Measurements from ENCODE around the gene UROC1.

The UROC1 gene

DNA sequence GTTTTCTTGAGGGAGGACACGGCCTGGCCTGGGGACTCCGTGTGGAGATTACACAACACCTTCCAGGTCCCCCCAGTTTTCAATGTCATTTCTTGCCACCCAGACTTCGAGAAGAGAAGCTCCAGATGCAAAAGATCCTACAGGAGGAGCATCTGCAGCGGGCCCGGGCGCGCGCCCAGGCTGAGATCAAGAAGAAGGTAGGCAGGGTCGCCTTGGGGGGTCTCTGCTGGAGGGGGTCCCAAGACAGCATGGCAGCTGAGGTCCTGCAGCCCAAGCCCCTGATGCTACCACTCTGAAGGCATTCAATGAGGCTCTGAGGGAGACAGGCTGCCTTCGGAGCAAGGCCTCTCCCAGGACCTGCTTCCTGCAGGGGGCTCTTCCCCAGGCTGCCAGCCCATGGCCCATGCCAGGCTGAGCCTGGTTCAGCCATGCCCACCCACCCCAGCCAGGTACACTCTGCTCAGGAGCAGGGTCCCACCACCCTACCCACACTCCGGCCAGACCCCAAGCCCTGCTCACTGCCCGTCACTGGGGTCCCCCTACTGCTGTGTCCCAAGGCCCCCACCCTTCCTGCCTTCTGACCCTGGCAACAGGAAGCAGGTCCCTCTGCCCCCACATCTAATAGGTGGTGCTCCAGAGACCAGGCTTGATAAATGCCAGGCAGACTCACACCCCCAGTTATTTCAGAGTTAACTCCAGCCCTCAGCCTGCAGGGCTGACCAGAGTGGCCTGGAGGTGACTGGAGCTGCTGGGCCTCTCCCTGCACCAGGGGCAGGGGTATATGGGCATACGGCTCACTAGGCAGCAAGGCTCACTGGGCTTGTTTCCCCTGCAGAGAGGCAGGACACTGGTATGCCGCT lies 81.9 kb downstream of the UROC1 start:
- Histone ChIP-seq H3K9ac (ENCODE audit: low read depth, low read length) (no peak overlapping the region), H3K4me1 (ENCODE audit: control insufficient read depth, insufficient read depth, low read length) (no peaks in the 10 kb centered on the region), H3K4me3 (ENCODE audit: low read depth, low read length) (no peak overlapping the region), H3K27ac (ENCODE audit: low read depth, low read length) (no peak overlapping the region), H3K36me3 (ENCODE audit: control insufficient read depth, insufficient read depth, low read length) (peaks cover 21% of the 10 kb centered on the region), H3K9me3 (ENCODE audit: control insufficient read depth, insufficient read depth, low read length) (no peaks in the 10 kb centered on the region), H3K27me3 (ENCODE audit: control insufficient read depth, insufficient read depth, low read length) (no peaks in the 10 kb centered on the region)

DNA sequence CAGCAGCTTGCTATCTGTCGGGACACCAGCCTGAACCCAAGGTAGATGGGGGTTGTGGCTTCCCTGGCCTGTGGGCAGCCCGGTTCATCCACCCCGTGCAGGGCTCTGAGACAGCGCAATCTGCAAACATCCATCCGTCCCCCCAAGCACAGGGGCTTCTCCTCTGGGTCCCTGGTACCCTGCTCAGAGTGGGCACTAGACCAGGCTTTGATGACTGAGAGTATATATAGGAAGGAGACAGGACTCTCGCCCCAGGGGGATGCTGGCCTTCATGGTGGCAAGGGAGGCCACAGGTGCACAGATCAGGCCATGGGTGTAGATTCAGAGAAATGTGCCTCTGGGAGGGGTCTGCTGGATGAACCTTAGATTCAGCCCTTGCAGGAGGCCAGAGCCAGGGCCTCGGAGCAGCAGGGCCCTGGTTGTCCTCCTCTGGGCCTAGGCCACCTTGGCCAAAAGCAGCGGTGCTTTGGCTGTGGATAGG lies 82.6 kb downstream of the UROC1 start:
- no peak overlapping the region for H3K9ac ChIP-seq (ENCODE audit: low read depth, low read length)
- H3K27ac ChIP-seq (ENCODE audit: low read depth, low read length): no peak overlapping the region
- H3K4me3 ChIP-seq (ENCODE audit: low read depth, low read length): no peak overlapping the region
- no peaks in the 10 kb centered on the region for H3K9me3 ChIP-seq (ENCODE audit: control insufficient read depth, insufficient read depth, low read length)
- peaks cover 21% of the 10 kb centered on the region for H3K36me3 ChIP-seq (ENCODE audit: control insufficient read depth, insufficient read depth, low read length)
- H3K4me1 ChIP-seq (ENCODE audit: control insufficient read depth, insufficient read depth, low read length): no peaks in the 10 kb centered on the region
- H3K27me3 ChIP-seq (ENCODE audit: control insufficient read depth, insufficient read depth, low read length): no peaks in the 10 kb centered on the region

DNA sequence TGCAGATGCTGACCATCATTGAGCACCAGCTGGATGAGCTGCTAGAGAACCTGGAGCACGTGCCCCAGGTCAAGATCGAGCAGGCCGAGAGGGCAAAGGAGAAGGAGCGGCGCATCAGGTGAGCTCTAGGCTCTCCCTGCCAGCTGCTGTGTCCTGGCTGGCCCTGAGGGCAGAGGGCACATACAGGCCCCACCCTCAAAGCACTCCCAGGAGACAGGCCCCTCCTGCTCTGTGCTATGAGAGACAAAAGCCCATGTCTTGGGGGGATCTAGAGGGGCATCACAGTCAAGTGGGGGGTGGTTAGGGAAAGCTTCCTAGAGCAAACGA lies 83.3 kb downstream of the UROC1 start:
- no peaks in the 10 kb centered on the region for H3K4me1 ChIP-seq (ENCODE audit: control insufficient read depth, insufficient read depth, low read length)
- no peak overlapping the region for H3K27ac ChIP-seq (ENCODE audit: low read depth, low read length)
- H3K9ac ChIP-seq (ENCODE audit: low read depth, low read length): no peak overlapping the region
- no peaks in the 10 kb centered on the region for H3K27me3 ChIP-seq (ENCODE audit: control insufficient read depth, insufficient read depth, low read length)
- peaks cover 18% of the 10 kb centered on the region for H3K36me3 ChIP-seq (ENCODE audit: control insufficient read depth, insufficient read depth, low read length)
- H3K4me3 ChIP-seq (ENCODE audit: low read depth, low read length): no peak overlapping the region
- H3K9me3 ChIP-seq (ENCODE audit: control insufficient read depth, insufficient read depth, low read length): no peaks in the 10 kb centered on the region

DNA sequence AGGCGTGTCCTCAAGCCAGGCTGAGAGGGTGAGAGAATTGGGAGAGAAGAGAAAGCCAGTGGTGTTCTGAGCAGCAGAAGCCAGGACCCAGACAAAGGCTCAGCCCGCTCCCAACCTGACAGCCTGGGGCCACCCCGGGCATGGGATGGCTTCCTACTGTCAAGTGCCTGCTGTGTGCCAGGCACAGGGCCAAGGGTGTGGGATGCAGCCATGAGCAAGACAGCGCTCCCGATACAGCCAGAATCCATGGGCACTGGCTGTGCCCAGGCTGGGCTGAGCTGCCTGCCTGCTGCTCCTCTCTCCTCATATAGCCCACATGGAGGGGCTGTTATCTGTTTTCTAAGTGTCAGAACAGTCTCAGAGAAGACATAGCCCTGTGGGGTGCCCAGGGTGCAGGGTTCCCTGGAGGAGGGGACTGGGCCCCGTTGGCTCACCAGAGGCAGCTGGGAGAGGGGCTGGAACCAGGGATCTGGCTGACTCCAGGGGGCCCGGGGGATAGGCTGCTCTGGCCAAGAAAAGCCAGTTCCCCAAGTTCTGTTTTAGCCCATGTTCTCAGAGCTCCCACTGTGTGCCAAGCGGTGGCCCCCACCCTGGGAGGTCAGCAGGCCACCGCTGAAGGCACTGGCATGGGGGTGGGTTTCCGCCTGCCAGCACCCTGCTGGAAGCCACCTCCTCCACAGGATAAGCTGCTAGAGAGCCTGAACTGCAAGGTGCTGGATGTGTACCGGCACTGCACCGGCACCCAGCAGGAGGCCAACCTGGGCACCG lies 83.9 kb downstream of the UROC1 start:
- Histone ChIP-seq H3K4me1 (ENCODE audit: control insufficient read depth, insufficient read depth, low read length) (no peaks in the 10 kb centered on the region), H3K9me3 (ENCODE audit: control insufficient read depth, insufficient read depth, low read length) (no peaks in the 10 kb centered on the region), H3K4me3 (ENCODE audit: low read depth, low read length) (no peak overlapping the region), H3K27ac (ENCODE audit: low read depth, low read length) (no peak overlapping the region), H3K36me3 (ENCODE audit: control insufficient read depth, insufficient read depth, low read length) (peaks cover 16% of the 10 kb centered on the region), H3K27me3 (ENCODE audit: control insufficient read depth, insufficient read depth, low read length) (no peaks in the 10 kb centered on the region), H3K9ac (ENCODE audit: low read depth, low read length) (no peak overlapping the region)

DNA sequence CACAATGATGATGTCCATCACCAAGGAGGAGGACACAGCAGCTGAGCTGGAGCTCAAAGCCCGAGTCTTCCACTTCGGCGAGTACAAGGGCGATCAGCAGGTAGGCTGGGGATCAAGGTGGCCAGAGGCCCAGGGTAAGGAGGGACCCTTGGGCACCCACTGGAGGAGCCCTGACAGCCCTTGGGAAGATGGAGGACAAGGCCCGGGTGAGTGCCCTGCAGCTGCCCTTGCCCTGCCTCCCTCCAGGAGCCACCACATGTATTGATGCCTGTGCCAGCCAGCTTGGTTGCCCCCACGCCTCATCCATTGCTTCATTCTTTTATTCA lies 84.5 kb downstream of the UROC1 start:
- no peaks in the 10 kb centered on the region for H3K4me1 ChIP-seq (ENCODE audit: control insufficient read depth, insufficient read depth, low read length)
- H3K27me3 ChIP-seq (ENCODE audit: control insufficient read depth, insufficient read depth, low read length): no peaks in the 10 kb centered on the region
- H3K4me3 ChIP-seq (ENCODE audit: low read depth, low read length): no peak overlapping the region
- no peak overlapping the region for H3K9ac ChIP-seq (ENCODE audit: low read depth, low read length)
- H3K36me3 ChIP-seq (ENCODE audit: control insufficient read depth, insufficient read depth, low read length): peaks cover 10% of the 10 kb centered on the region
- no peak overlapping the region for H3K27ac ChIP-seq (ENCODE audit: low read depth, low read length)
- no peaks in the 10 kb centered on the region for H3K9me3 ChIP-seq (ENCODE audit: control insufficient read depth, insufficient read depth, low read length)

DNA sequence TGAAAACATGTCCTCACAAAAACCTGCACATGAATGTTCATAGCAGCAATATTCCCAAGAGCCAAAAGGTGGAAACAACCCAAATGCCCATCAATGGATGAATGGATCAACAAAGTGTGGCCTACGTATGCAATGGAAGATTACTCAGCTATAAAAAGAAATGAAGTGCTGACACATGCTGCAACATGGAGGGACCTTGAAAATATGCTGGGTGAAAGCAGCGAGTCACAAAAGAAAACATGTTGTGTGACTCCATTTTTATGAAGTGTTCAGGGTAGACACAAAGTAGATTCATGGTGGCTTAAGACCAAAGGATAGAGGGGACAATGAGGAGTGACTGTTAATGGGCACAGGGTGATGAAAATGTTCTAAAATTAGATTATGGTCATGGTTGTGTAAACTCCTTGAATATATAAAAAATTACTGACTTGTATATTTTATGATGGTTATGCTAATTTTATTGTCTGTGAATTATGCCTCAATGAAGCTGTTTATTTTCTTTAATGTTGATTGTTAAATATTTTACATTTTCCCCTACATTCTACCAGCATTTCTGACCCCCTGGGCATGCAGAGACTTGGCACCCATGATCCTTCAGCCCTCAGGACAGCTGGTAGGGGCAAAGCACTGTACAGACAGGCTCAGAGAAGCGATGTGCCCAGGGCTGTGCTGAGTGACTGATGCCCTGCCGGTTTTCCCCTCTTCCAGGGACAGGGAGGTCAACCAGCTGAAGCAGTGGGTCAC lies 85.0 kb downstream of the UROC1 start:
- Histone ChIP-seq H3K27ac (ENCODE audit: low read depth, low read length) (no peak overlapping the region), H3K9me3 (ENCODE audit: control insufficient read depth, insufficient read depth, low read length) (no peaks in the 10 kb centered on the region), H3K27me3 (ENCODE audit: control insufficient read depth, insufficient read depth, low read length) (no peaks in the 10 kb centered on the region), H3K9ac (ENCODE audit: low read depth, low read length) (no peak overlapping the region), H3K4me3 (ENCODE audit: low read depth, low read length) (no peak overlapping the region), H3K36me3 (ENCODE audit: control insufficient read depth, insufficient read depth, low read length) (peaks cover 6% of the 10 kb centered on the region; the same call in 1 of the 2 replicates), H3K4me1 (ENCODE audit: control insufficient read depth, insufficient read depth, low read length) (no peaks in the 10 kb centered on the region)
